ENCODE results near the gene KIZ. TPM values are rescaled to one million over a fixed set of nuclear protein-coding genes. Genes with fewer than 3 reads are reported as not detected.

Gene KIZ
- total RNA-seq, 1 donor from 2014 or later = 18.0 TPM

- H3K4me1 Mint-ChIP-seq = no peaks in the 10 kb centered on the region
- no peak overlapping the region for H3K27ac Mint-ChIP-seq
- ChIA-PET CTCF (no interaction called here), POLR2A (no interaction called here)
- H3K36me3 Mint-ChIP-seq (ENCODE audit: low read depth) = no peaks in the 10 kb centered on the region
- no peak for DNase-seq
- intact Hi-C loops (cut with micrococcal nuclease) = no loop called here
- ATAC-seq (ENCODE audit: low read depth) = no peak
- no peak overlapping the region for H3K4me3 Mint-ChIP-seq
- no peak for TF ChIP-seq CTCF (IDR thresholded peaks at IDR 0.05)
- H3K27me3 Mint-ChIP-seq = peaks cover 39% of the 10 kb centered on the region
- H3K9me3 Mint-ChIP-seq = peaks cover 6% of the 10 kb centered on the region
Measured at GRCh38 chr20:21288587-21289370, 162.9 kb downstream of the KIZ start.

DNA sequence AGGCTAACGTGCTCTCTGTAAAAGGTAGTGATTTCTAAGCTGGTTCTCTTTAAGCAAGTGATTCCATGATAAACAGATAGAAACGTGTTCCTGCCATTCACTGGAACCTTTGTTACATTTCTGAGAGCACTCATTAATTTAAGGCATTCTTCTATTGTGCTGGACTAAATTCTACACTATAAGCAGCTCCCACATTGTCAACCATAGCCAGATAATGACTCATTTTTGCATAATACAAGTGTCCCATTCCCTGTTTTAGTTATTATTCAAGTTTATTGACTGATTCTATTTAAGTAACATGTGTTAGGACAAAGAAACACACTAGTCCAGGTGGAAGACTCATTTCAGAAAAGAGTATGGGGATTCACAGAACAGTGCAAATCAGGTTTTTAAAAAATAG, 163.8 kb downstream of the KIZ start:
- H3K4me1 Mint-ChIP-seq = no peaks in the 10 kb centered on the region

GRCh38 chr20:21291026-21291425, 165.1 kb downstream of the KIZ start:
- DNase-seq = no peak
- TF ChIP-seq CTCF (IDR thresholded peaks at IDR 0.05) = no peak
- H3K4me1 Mint-ChIP-seq = no peaks in the 10 kb centered on the region
- peaks cover under 1% of the 10 kb centered on the region for H3K9me3 Mint-ChIP-seq
- no peak for ATAC-seq (ENCODE audit: low read depth)
- H3K27me3 Mint-ChIP-seq = peaks cover 29% of the 10 kb centered on the region
- POLR2A ChIA-PET = no interaction called here
- H3K4me3 Mint-ChIP-seq = no peak overlapping the region
- CTCF ChIA-PET = no interaction called here
- H3K27ac Mint-ChIP-seq = no peak overlapping the region
- intact Hi-C loops (cut with micrococcal nuclease) = no loop called here
- H3K36me3 Mint-ChIP-seq (ENCODE audit: low read depth) = no peaks in the 10 kb centered on the region

More for the DNA sequence above, 163.8 kb downstream of the KIZ start:
- Mint-ChIP-seq H3K9me3 (peaks cover 6% of the 10 kb centered on the region), H3K27me3 (peaks cover 37% of the 10 kb centered on the region), H3K36me3 (ENCODE audit: low read depth) (no peaks in the 10 kb centered on the region), H3K4me3 (no peak overlapping the region), H3K27ac (no peak overlapping the region)
- ATAC-seq (ENCODE audit: low read depth) (no peak), DNase-seq (no peak)
- POLR2A ChIA-PET = no interaction called here
- intact Hi-C loops (cut with micrococcal nuclease) = no loop called here
- CTCF ChIA-PET = no interaction called here
- TF ChIP-seq CTCF (IDR thresholded peaks at IDR 0.05) = no peak

GRCh38 chr20:21294755-21295154, 168.9 kb downstream of the KIZ start:
- H3K4me3 Mint-ChIP-seq = no peak overlapping the region
- H3K4me1 Mint-ChIP-seq = no peaks in the 10 kb centered on the region
- no peak for ATAC-seq (ENCODE audit: low read depth)

More at GRCh38 chr20:21294755-21295154, 168.9 kb downstream of the KIZ start:
- CTCF ChIA-PET = no interaction called here
- no peaks in the 10 kb centered on the region for H3K36me3 Mint-ChIP-seq (ENCODE audit: low read depth)
- H3K9me3 Mint-ChIP-seq = no peaks in the 10 kb centered on the region
- H3K27ac Mint-ChIP-seq = no peak overlapping the region
- intact Hi-C loops (cut with micrococcal nuclease) = no loop called here
- POLR2A ChIA-PET = no interaction called here
- TF ChIP-seq CTCF (IDR thresholded peaks at IDR 0.05) = no peak
- no peak for DNase-seq
- H3K27me3 Mint-ChIP-seq = peaks cover 19% of the 10 kb centered on the region

Other genes starting within 250 kb of the KIZ start
- 0.17 TPM in 1 of 2 replicates, not detected in the other for gene LINC00237, start 19.7 kb upstream of the KIZ start, total RNA-seq
- 60.7 and 61.0 TPM in 2 replicates for gene XRN2, start 177.2 kb downstream of the KIZ start, total RNA-seq